HL-60 (cell line): ENCODE measurements around the gene POP7.
"Not testable (repeated sequence)": the region's sequence is repeated elsewhere in the genome, so short reads cannot be mapped to it uniquely, and the experiment has no call there.

Experiments
- DNase-seq, 2 experiments: peaks; one replicate each; pipeline ENCODE4 v3.0.0-alpha.2; 2010 to 2020; ENCODE audit warnings: low read depth in 1 of 2, low spot score in 1 of 2
- H3K27ac ChIP-seq: fragments of 250-450 bp; sonication (Bioruptor Pico); replicated peaks from 2 replicates; pipeline ENCODE4 v1.5.1; 2020; ENCODE audit warnings: mild to moderate bottlenecking, moderate library complexity
- H3K27me3 ChIP-seq: fragments of 250-450 bp; sonication (Bioruptor Pico); 2 replicates; pipeline ENCODE4 v1.5.1; 2021; ENCODE audit warnings: mild to moderate bottlenecking, moderate library complexity; ENCODE audit not compliant: insufficient read depth, poor library complexity, severe bottlenecking
- H3K4me3 ChIP-seq: replicated peaks from 2 replicates; pipeline ENCODE4 v1.5.1; 2011; ENCODE audit warnings: mild to moderate bottlenecking, control low read depth, low read length; ENCODE audit not compliant: insufficient read depth
- CTCF ChIP-seq: IDR thresholded peaks from one replicate; pipeline ENCODE4 v1.5.1; 2011; ENCODE audit warnings: low read length, control low read depth, inconsistent platforms; ENCODE audit not compliant: insufficient read depth
- GABPA ChIP-seq: IDR thresholded peaks from 2 replicates; pipeline ENCODE4 v1.6.1; 2012; ENCODE audit warnings: low read depth
- POLR2AphosphoS5 ChIP-seq: IDR thresholded peaks from 2 replicates; pipeline ENCODE4 v1.6.1; 2012; ENCODE audit warnings: low read depth
- REST ChIP-seq: IDR thresholded peaks from 2 replicates; pipeline ENCODE4 v1.6.1; 2012; ENCODE audit warnings: low read depth; ENCODE audit not compliant: insufficient replicate concordance
- SPI1 ChIP-seq: IDR thresholded peaks from 2 replicates; pipeline ENCODE4 v1.6.1; 2012; ENCODE audit warnings: low read depth, mild to moderate bottlenecking, borderline replicate concordance

The POP7 gene

GRCh38 chr7:100723732-100724275 is 17.9 kb downstream of the POP7 start:
- Histone ChIP-seq H3K27me3 (peaks cover 19% of the 10 kb centered on the region), H3K4me3 (no peak overlapping the region), H3K27ac (no peak overlapping the region)
- no peak for TF ChIP-seq GABPA
- TF ChIP-seq SPI1: no peak
- TF ChIP-seq REST: no peak
- DNase-seq: no peak

- not testable (repeated sequence) for H3K27ac ChIP-seq, H3K4me3 ChIP-seq, DNase-seq
- H3K27me3 ChIP-seq: peaks cover 19% of the 10 kb centered on the region
These were observed 18.4 kb downstream of the POP7 start for GRCh38 chr7:100724364-100724763.

- TF ChIP-seq REST (no peak), GABPA (no peak), CTCF (no peak), POLR2AphosphoS5 (no peak), SPI1 (no peak)
- H3K27me3 ChIP-seq: no peaks in the 10 kb centered on the region
- H3K27ac ChIP-seq: no peak overlapping the region
- H3K4me3 ChIP-seq: no peak overlapping the region
- DNase-seq: no peak
These were observed 21.3 kb downstream of the POP7 start for GRCh38 chr7:100726996-100727761.

GRCh38 chr7:100728196-100728595 is 22.3 kb downstream of the POP7 start:
- Histone ChIP-seq H3K27ac (no peak overlapping the region), H3K27me3 (no peaks in the 10 kb centered on the region), H3K4me3 (no peak overlapping the region)
- no peak for DNase-seq
- no peak for TF ChIP-seq GABPA
- no peak for TF ChIP-seq POLR2AphosphoS5
- TF ChIP-seq SPI1: no peak
- TF ChIP-seq REST: no peak
- no peak for TF ChIP-seq CTCF
